SK-N-SH (cell line): ENCODE data around the gene POU2F1. TPM values are rescaled to one million over a fixed set of nuclear protein-coding genes. Genes with fewer than 3 reads are reported as not detected.

Experiments
- CTCF ChIA-PET: fragments of 300-600, 350-600 bp; formaldehyde crosslinking; extraction: SDS; loops from one replicate; lab custom pipeline; 2021; lab: Yijun Ruan, JAX
- POLR2A ChIA-PET: fragments of 350-600 bp; sonication (Branson Sonifier 250); formaldehyde crosslinking; extraction: SDS; loops from one replicate; lab custom pipeline; 2020; ENCODE audit warnings: antibody characterized with exemption, inconsistent platforms; lab: Yijun Ruan, JAX
- DNase-seq: peaks from one replicate; pipeline ENCODE4 v3.0.0; 2012
- H2AFZ ChIP-seq: fragments of 200-600 bp; sonication (generic); 2 replicates; pipeline ENCODE4 v1.8.1; 2016; ENCODE audit warnings: antibody characterized with exemption, mild to moderate bottlenecking, low read depth
- H3F3A ChIP-seq: fragments of 200-600 bp; sonication (generic); replicated peaks from 2 replicates; pipeline ENCODE3; 2016; ENCODE audit warnings: antibody characterized with exemption, mild to moderate bottlenecking; ENCODE audit not compliant: insufficient read depth
- H3K27ac ChIP-seq, 2 experiments: fragments of 200-500 bp in 1 of 2; fragments of 200-600 bp in 1 of 2; sonication (Bioruptor generic) in 1 of 2; sonication (generic), shearing (Covaris generic) in 1 of 2; 2 replicates each; pipeline versions ENCODE4 v1.5.1 to v1.6.1; 2014 to 2016; ENCODE audit warnings: low read depth in 2 of 2, inconsistent platforms in 1 of 2, low read length in 1 of 2, mild to moderate bottlenecking in 1 of 2, mixed read lengths in 1 of 2
- H3K27me3 ChIP-seq: fragments of 200-600 bp; sonication (generic), shearing (Covaris generic); 2 replicates; pipeline ENCODE4 v1.6.1; 2016; ENCODE audit warnings: mixed run types; ENCODE audit not compliant: insufficient read depth
- H3K36me3 ChIP-seq, 2 experiments: fragments of 200-500 bp in 1 of 2; fragments of 200-600 bp in 1 of 2; sonication (Bioruptor generic) in 1 of 2; sonication (generic) in 1 of 2; replicated peaks in 1 of 2; 2 replicates each; pipeline versions ENCODE3 to v1.5.1; 2014 to 2016; ENCODE audit warnings: low read length in 1 of 2, mild to moderate bottlenecking in 1 of 2; ENCODE audit not compliant: insufficient read depth in 2 of 2, control insufficient read depth in 1 of 2
- H3K4me1 ChIP-seq, 2 experiments: fragments of 200-500 bp in 1 of 2; fragments of 200-600 bp in 1 of 2; sonication (Bioruptor generic) in 1 of 2; sonication (generic), shearing (Covaris generic) in 1 of 2; 2 replicates each; pipeline versions ENCODE4 v1.5.1 to v1.6.1; 2014 to 2016; ENCODE audit warnings: low read depth in 1 of 2, low read length in 1 of 2, mixed run types in 1 of 2; ENCODE audit not compliant: insufficient read depth in 2 of 2, control insufficient read depth in 1 of 2
- H3K4me2 ChIP-seq: fragments of 200-600 bp; sonication (generic), shearing (Covaris generic); 2 replicates; pipeline ENCODE4 v1.6.1; 2017; ENCODE audit warnings: mixed run types
- H3K4me3 ChIP-seq, 2 experiments: fragments of 200-500 bp in 1 of 2; fragments of 200-600 bp in 1 of 2; sonication (Bioruptor generic) in 1 of 2; sonication (generic), shearing (Covaris generic) in 1 of 2; 2 replicates each; pipeline versions ENCODE4 v1.5.1 to v1.8.1; 2014 to 2016; ENCODE audit warnings: low read depth in 2 of 2, inconsistent platforms in 1 of 2, low read length in 1 of 2, mild to moderate bottlenecking in 1 of 2, mixed read lengths in 1 of 2, moderate library complexity in 1 of 2
- H3K79me2 ChIP-seq: fragments of 200-600 bp; sonication (generic); 2 replicates; pipeline ENCODE4 v1.8.1; 2017; ENCODE audit warnings: mild to moderate bottlenecking; ENCODE audit not compliant: insufficient read depth
- H3K9ac ChIP-seq: fragments of 200-600 bp; sonication (generic); 2 replicates; pipeline ENCODE4 v1.6.1; 2017; ENCODE audit warnings: mixed run types
- H3K9me2 ChIP-seq: fragments of 200-600 bp; sonication (generic); 2 replicates; pipeline ENCODE4 v1.6.1; 2017; ENCODE audit warnings: mixed run types
- H3K9me3 ChIP-seq: fragments of 200-600 bp; sonication (generic); 2 replicates; pipeline ENCODE4 v1.6.1; 2017; ENCODE audit warnings: mixed run types, mild to moderate bottlenecking, moderate library complexity
- H4K20me1 ChIP-seq: fragments of 200-600 bp; sonication (generic); 2 replicates; pipeline ENCODE4 v1.6.1; 2017; ENCODE audit warnings: mild to moderate bottlenecking, mixed run types; ENCODE audit not compliant: insufficient read depth
- CHD2 ChIP-seq: fragments of 150-350 bp; IDR thresholded peaks from 2 replicates; pipeline ENCODE4 v1.6.1; 2018; ENCODE audit warnings: low read length; ENCODE audit not compliant: partially characterized antibody
- EP300 ChIP-seq, 2 experiments: IDR thresholded peaks; 2 replicates each; pipeline versions ENCODE4 v1.4.0 to v1.6.1; 2012; ENCODE audit warnings: borderline replicate concordance in 1 of 2, low read depth in 1 of 2, low read length in 1 of 2
- EZH2phosphoT487 ChIP-seq: fragments of 200-600 bp; sonication (generic); IDR thresholded peaks from 2 replicates; pipeline ENCODE4 v1.6.1; 2017; ENCODE audit warnings: low read depth, mixed run types, mild to moderate bottlenecking, antibody characterized with exemption, moderate library complexity, borderline replicate concordance
- FOSL2 ChIP-seq: IDR thresholded peaks from 2 replicates; pipeline ENCODE4 v1.4.0; 2012; ENCODE audit warnings: low read depth, mild to moderate bottlenecking, moderate library complexity, borderline replicate concordance
- GABPA ChIP-seq: IDR thresholded peaks from 2 replicates; pipeline ENCODE4 v1.4.0; 2012; ENCODE audit warnings: low read depth, mild to moderate bottlenecking
- GATA2 ChIP-seq: sonication (generic); formaldehyde crosslinking; IDR thresholded peaks from 2 replicates; pipeline ENCODE4 v1.5.0; 2020; ENCODE audit warnings: mild to moderate bottlenecking, missing genetic modification reagents
- JUND ChIP-seq: IDR thresholded peaks from 2 replicates; pipeline ENCODE4 v1.4.0; 2012
- RCOR1 ChIP-seq: fragments of 150-350 bp; IDR thresholded peaks from 2 replicates; pipeline ENCODE4 v1.6.1; 2017; ENCODE audit warnings: antibody characterized with exemption, low read length
- RXRA ChIP-seq: IDR thresholded peaks from 2 replicates; pipeline ENCODE4 v1.4.0; 2012; ENCODE audit warnings: low read depth, mild to moderate bottlenecking, borderline replicate concordance
- SMC3 ChIP-seq: IDR thresholded peaks from 2 replicates; pipeline ENCODE4 v1.6.1; 2012; ENCODE audit warnings: low read depth, low read length, improper control_type of control experiment
- WGBS: methylation state at CpG from one replicate; pipeline ENCODE4 v1.1.6; 2017; ENCODE audit warnings: low lambda C conversion rate; 5-methylcytosine and 5-hydroxymethylcytosine counted together
- polyA plus RNA-seq, 3 experiments: library from polyadenylated mRNA; depleted of rRNA; stranded (reverse); fragments of >200 nt; gene quantifications; 2 replicates each; pipeline ENCODE4 v1.2.3, GENCODE V29; 2012
- TF ChIP-seq, protein P1 (sequence below): fragments of 150-350 bp; IDR thresholded peaks from 2 replicates; pipeline ENCODE4 v1.6.1; 2017; ENCODE audit warnings: antibody characterized with exemption, low read length, low read depth, borderline replicate concordance
- TF ChIP-seq, protein P2 (sequence below): fragments of 200-600 bp; sonication (generic); IDR thresholded peaks from 2 replicates; pipeline ENCODE4 v1.6.1; 2017; ENCODE audit warnings: antibody characterized with exemption, mild to moderate bottlenecking, moderate library complexity
- TF ChIP-seq, protein P3 (sequence below): IDR thresholded peaks from 2 replicates; pipeline ENCODE4; 2012
- TF ChIP-seq, protein P4 (sequence below): IDR thresholded peaks from 2 replicates; pipeline ENCODE4 v1.4.0; 2012; ENCODE audit warnings: low read depth, borderline replicate concordance

POU2F1 gene
- polyA plus RNA-seq, 1 of the 3 experiments (the other 2 are of a cell fraction) = 1.2 TPM

DNA sequence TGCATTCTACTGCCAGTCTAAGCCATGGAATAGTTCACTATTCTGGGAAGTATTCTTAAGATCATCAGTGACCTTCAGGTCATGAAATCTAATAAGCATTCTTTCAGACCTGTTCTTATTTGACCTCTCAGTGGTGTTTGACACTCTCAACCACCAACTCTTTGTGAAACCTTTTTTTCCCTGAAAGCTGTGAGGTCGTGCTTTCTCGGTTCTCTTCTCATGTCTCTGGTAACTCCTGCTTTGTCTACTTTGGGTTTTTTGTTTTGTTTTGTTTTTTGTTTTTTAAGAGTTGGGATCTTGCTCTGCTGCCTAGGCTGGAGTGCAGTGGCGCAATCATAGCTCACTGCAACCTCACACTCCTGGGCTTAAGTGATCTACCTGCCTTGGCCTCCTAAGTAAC is 56.3 kb downstream of the POU2F1 start:
- H2AFZ ChIP-seq = no peak overlapping the region
- H3K79me2 ChIP-seq = peaks cover 33% of the 10 kb centered on the region; the same call in 1 of the 2 replicates
- 94% methylated on average over 3 of the region's 3 CpGs for WGBS
- no peak overlapping the region for H3K4me2 ChIP-seq
- no peak for DNase-seq
- no peaks in the 10 kb centered on the region for H3F3A ChIP-seq
- ChIA-PET POLR2A (no interaction called here), CTCF (interaction anchor here (0.5 to 9.9 kb wide), 3 partner anchors 10 to 376 kb away, joined by 3 to 81 read pairs (median 3); no protein-coding TSS in a partner anchor)
- no peak for TF ChIP-seq EP300 (IDR thresholded peaks at IDR 0.05; ENCODE audit: borderline replicate concordance in 1 of 2, low read depth in 1 of 2, low read length in 1 of 2)
- no peaks in the 10 kb centered on the region for H3K9me2 ChIP-seq
- H3K27ac ChIP-seq = no peak overlapping the region
- H3K9ac ChIP-seq = no peak overlapping the region
- no peak overlapping the region for H3K4me3 ChIP-seq
- H3K36me3 ChIP-seq = no peaks in the 10 kb centered on the region
- no peaks in the 10 kb centered on the region for H3K9me3 ChIP-seq
- H3K27me3 ChIP-seq = no peaks in the 10 kb centered on the region
- peaks cover 0 to 8% of the 10 kb centered on the region in 2 experiments; a peak in 3 of 4 replicates for H3K4me1 ChIP-seq
- H4K20me1 ChIP-seq = 0 out of 2 replicates have a peak, but pooled peaks cover 3% of the 10 kb centered on the region

DNA sequence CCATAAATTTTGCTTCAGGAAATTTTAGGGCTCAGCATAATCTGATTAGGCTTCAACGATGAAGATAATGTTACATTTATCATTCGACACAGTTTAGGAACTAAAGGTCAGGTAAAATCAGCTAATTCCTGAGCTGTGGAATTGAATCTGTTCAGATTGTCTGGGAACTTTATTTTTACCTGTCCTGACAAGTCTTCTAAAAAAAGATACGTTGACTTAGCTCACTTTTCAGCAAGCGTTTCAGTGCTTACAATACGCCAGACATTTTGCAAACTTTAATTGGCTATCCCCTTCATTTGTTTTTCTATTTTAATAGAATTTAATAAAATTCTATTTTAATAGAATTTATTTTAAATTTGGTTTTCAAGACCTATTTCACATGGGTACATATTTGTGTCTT is 57.8 kb downstream of the POU2F1 start:
- no peaks in the 10 kb centered on the region for H3F3A ChIP-seq
- H3K79me2 ChIP-seq = peaks cover 32% of the 10 kb centered on the region; the same call in 1 of the 2 replicates
- WGBS = 89% methylated on average over 5 of the region's 5 CpGs
- ChIA-PET CTCF (interaction anchor here (1.1 to 9.9 kb wide), 2 partner anchors 12 to 64 kb away, joined by 3 to 81 read pairs; no protein-coding TSS in a partner anchor), POLR2A (no interaction called here)
- no peak overlapping the region for H3K27ac ChIP-seq
- peaks cover 0 to 3% of the 10 kb centered on the region in 2 experiments; a peak in 1 of 4 replicates for H3K4me1 ChIP-seq
- DNase-seq = no peak
- no peak overlapping the region for H3K9ac ChIP-seq
- no peaks in the 10 kb centered on the region for H3K27me3 ChIP-seq
- H3K4me2 ChIP-seq = no peak overlapping the region
- H3K9me2 ChIP-seq = no peaks in the 10 kb centered on the region
- no peak overlapping the region for H2AFZ ChIP-seq
- no peaks in the 10 kb centered on the region for H3K36me3 ChIP-seq
- H4K20me1 ChIP-seq = 0 out of 2 replicates have a peak, but pooled peaks cover 3% of the 10 kb centered on the region
- no peak overlapping the region for H3K4me3 ChIP-seq
- H3K9me3 ChIP-seq = no peaks in the 10 kb centered on the region
- TF ChIP-seq, protein P1, sequence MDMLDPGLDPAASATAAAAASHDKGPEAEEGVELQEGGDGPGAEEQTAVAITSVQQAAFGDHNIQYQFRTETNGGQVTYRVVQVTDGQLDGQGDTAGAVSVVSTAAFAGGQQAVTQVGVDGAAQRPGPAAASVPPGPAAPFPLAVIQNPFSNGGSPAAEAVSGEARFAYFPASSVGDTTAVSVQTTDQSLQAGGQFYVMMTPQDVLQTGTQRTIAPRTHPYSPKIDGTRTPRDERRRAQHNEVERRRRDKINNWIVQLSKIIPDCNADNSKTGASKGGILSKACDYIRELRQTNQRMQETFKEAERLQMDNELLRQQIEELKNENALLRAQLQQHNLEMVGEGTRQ = no peak
- TF ChIP-seq FOSL2 (no peak), RCOR1 (no peak), SMC3 (no peak)

DNA sequence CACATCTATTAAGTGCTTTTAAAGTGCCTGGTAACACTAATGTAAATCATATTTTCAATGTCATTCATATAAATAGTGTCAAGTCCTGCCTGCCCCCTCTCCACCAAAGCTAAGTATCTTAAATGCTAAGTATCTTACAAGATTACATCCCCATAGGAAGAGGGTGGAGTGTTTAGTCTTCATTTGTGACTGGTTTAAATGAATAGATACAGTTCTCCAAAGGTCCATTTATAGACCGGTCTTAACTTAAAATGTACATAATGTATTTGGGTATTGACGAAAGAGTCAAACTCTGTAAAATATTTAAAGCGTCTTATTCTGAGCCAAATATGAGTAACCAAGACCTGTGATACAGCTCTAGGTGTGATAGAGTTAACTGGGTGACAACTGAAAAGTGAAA is 60.2 kb downstream of the POU2F1 start:
- Histone ChIP-seq H4K20me1 (0 out of 2 replicates have a peak, but pooled peaks cover 3% of the 10 kb centered on the region), H2AFZ (no peak overlapping the region), H3K4me1 (no peaks in the 10 kb centered on the region), H3K4me2 (no peak overlapping the region), H3F3A (no peaks in the 10 kb centered on the region), H3K9me3 (no peaks in the 10 kb centered on the region), H3K9me2 (no peaks in the 10 kb centered on the region), H3K79me2 (peaks cover 33% of the 10 kb centered on the region), H3K4me3 (no peak overlapping the region), H3K27me3 (no peaks in the 10 kb centered on the region), H3K27ac (no peak overlapping the region), H3K9ac (no peak overlapping the region), H3K36me3 (no peaks in the 10 kb centered on the region)
- WGBS = 99% methylated on average over 3 of the region's 3 CpGs
- DNase-seq = no peak
- POLR2A ChIA-PET = no interaction called here
- CTCF ChIA-PET = interaction anchor here (0.6 to 9.9 kb wide), 3 partner anchors 14 to 200 kb away, joined by 3 to 81 read pairs (median 4); no protein-coding TSS in a partner anchor
- TF ChIP-seq RXRA (no peak), SMC3 (no peak), CHD2 (no peak), JUND (no peak), EP300 (IDR thresholded peaks at IDR 0.05; ENCODE audit: borderline replicate concordance in 1 of 2, low read depth in 1 of 2, low read length in 1 of 2) (no peak), GABPA (no peak), EZH2phosphoT487 (no peak), GATA2 (CRISPR knock-in tag) (no peak)
- TF ChIP-seq, protein P2, sequence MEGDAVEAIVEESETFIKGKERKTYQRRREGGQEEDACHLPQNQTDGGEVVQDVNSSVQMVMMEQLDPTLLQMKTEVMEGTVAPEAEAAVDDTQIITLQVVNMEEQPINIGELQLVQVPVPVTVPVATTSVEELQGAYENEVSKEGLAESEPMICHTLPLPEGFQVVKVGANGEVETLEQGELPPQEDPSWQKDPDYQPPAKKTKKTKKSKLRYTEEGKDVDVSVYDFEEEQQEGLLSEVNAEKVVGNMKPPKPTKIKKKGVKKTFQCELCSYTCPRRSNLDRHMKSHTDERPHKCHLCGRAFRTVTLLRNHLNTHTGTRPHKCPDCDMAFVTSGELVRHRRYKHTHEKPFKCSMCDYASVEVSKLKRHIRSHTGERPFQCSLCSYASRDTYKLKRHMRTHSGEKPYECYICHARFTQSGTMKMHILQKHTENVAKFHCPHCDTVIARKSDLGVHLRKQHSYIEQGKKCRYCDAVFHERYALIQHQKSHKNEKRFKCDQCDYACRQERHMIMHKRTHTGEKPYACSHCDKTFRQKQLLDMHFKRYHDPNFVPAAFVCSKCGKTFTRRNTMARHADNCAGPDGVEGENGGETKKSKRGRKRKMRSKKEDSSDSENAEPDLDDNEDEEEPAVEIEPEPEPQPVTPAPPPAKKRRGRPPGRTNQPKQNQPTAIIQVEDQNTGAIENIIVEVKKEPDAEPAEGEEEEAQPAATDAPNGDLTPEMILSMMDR = no peak
- TF ChIP-seq, protein P3, sequence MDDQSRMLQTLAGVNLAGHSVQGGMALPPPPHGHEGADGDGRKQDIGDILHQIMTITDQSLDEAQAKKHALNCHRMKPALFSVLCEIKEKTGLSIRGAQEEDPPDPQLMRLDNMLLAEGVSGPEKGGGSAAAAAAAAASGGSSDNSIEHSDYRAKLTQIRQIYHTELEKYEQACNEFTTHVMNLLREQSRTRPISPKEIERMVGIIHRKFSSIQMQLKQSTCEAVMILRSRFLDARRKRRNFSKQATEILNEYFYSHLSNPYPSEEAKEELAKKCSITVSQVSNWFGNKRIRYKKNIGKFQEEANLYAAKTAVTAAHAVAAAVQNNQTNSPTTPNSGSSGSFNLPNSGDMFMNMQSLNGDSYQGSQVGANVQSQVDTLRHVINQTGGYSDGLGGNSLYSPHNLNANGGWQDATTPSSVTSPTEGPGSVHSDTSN = no peak
- TF ChIP-seq, protein P4, sequence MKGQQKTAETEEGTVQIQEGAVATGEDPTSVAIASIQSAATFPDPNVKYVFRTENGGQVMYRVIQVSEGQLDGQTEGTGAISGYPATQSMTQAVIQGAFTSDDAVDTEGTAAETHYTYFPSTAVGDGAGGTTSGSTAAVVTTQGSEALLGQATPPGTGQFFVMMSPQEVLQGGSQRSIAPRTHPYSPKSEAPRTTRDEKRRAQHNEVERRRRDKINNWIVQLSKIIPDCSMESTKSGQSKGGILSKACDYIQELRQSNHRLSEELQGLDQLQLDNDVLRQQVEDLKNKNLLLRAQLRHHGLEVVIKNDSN = no peak
